GM19025 (cell line): Measurements from ENCODE around the gene VTCN1.
"Not testable (repeated sequence)": the region's sequence is repeated elsewhere in the genome, so short reads cannot be mapped to it uniquely, and the experiment has no call there.

Experiments used
- ATAC-seq: cut with Tn5 transposase; IDR thresholded peaks from one replicate; pipeline ENCODE4 v1.9.1; 2021; ENCODE audit warnings: mild to moderate bottlenecking, low read depth, moderate library complexity; ENCODE audit not compliant: unreplicated experiment

Gene VTCN1

GRCh38 chr1:117210831-117211261 lies at the start of gene VTCN1:
Gene VTCN1, minus strand, starts transcription at chr1:117210927. Its CDS starts 72 bp downstream, at chr1:117210855.
- ATAC-seq: no peak

GRCh38 chr1:117258791-117259190 lies 48.1 kb upstream of the VTCN1 start:
- ATAC-seq: no peak

GRCh38 chr1:117258075-117258474 lies 47.3 kb upstream of the VTCN1 start:
- ATAC-seq: not testable (repeated sequence)

GRCh38 chr1:117257291-117257690 lies 46.6 kb upstream of the VTCN1 start:
- ATAC-seq: no peak

GRCh38 chr1:117250061-117250606 lies 39.4 kb upstream of the VTCN1 start:
- ATAC-seq: no peak

GRCh38 chr1:117244971-117245370 lies 34.2 kb upstream of the VTCN1 start:
- no peak for ATAC-seq

- ATAC-seq: no peak
These were observed 33.6 kb upstream of the VTCN1 start for GRCh38 chr1:117244306-117244705.

- no peak for ATAC-seq
These were observed 30.8 kb upstream of the VTCN1 start for GRCh38 chr1:117241512-117241911.

GRCh38 chr1:117240547-117240946 lies 29.8 kb upstream of the VTCN1 start:
- no peak for ATAC-seq

- ATAC-seq: no peak
These were observed 28.7 kb upstream of the VTCN1 start for GRCh38 chr1:117239467-117239866.

GRCh38 chr1:117237726-117238381 lies 27.1 kb upstream of the VTCN1 start:
- no peak for ATAC-seq

GRCh38 chr1:117235863-117236465 lies 25.2 kb upstream of the VTCN1 start:
- ATAC-seq: no peak

- ATAC-seq: no peak
These were observed 21.8 kb upstream of the VTCN1 start for GRCh38 chr1:117232531-117232930.

- ATAC-seq: no peak
These were observed 21.1 kb upstream of the VTCN1 start for GRCh38 chr1:117231748-117232373.

- ATAC-seq: no peak
These were observed 20.6 kb upstream of the VTCN1 start for GRCh38 chr1:117231312-117231711.

- no peak for ATAC-seq
These were observed 18.5 kb upstream of the VTCN1 start for GRCh38 chr1:117229217-117229616.

GRCh38 chr1:117225931-117226330 lies 15.2 kb upstream of the VTCN1 start:
- ATAC-seq: no peak

GRCh38 chr1:117216718-117217117 lies 6.0 kb upstream of the VTCN1 start:
- ATAC-seq: no peak

- ATAC-seq: no peak
These were observed 5.2 kb upstream of the VTCN1 start for GRCh38 chr1:117215733-117216462.

- ATAC-seq: no peak
These were observed 4.3 kb upstream of the VTCN1 start for GRCh38 chr1:117215019-117215418.

GRCh38 chr1:117213046-117213445 lies 2.3 kb upstream of the VTCN1 start:
- no peak for ATAC-seq
